Measurements from ENCODE around the gene SUSD5. TPM values are rescaled to one million over a fixed set of nuclear protein-coding genes. Genes with fewer than 3 reads are reported as not detected.

Gene SUSD5
- total and polyA plus RNA-seq, 2 of the 13 experiments (the other 11 are each of a cell fraction or from before 2014, with no cell fraction given) = not detected

- ChIA-PET CTCF (ENCODE audit: low intra/inter-chr PET ratio, low total read pairs) (no interaction called here), POLR2A (no interaction called here)
- Histone ChIP-seq H3K9ac (ENCODE audit: insufficient read depth, low read depth, low read length) (no peak overlapping the region), H3K4me2 (ENCODE audit: low read depth, low read length) (no peak overlapping the region), H3K4me1 (ENCODE audit: insufficient read depth, low read length) (peaks cover 17% of the 10 kb centered on the region), H3K27me3 (ENCODE audit: control insufficient read depth in 1 of 2, insufficient read depth in 2 of 2, low read length in 2 of 2) (peaks cover 0 to 8% of the 10 kb centered on the region in 2 experiments; a peak in 2 of 5 replicates), H4K20me1 (ENCODE audit: insufficient read depth, low read length) (no peaks in the 10 kb centered on the region), H3K36me3 (replicated peaks in 1 of 2; ENCODE audit: control insufficient read depth in 1 of 2, insufficient read depth in 2 of 2, low read length in 2 of 2) (no peaks in the 10 kb centered on the region), H3K9me3 (ENCODE audit: low read length) (no peaks in the 10 kb centered on the region), H3K4me3 (replicated peaks in 1 of 3; ENCODE audit: insufficient read depth in 1 of 3, low read depth in 2 of 3, low read length in 3 of 3) (no peak overlapping the region), H2AFZ (ENCODE audit: low read length) (no peak overlapping the region), H3K79me2 (ENCODE audit: insufficient read depth, low read length) (no peaks in the 10 kb centered on the region), H3K27ac (ENCODE audit: extremely low read length, insufficient read depth, low read length) (no peak overlapping the region)
- TF ChIP-seq CERS6 (CRISPR knock-in tag; IDR thresholded peaks at IDR 0.05) (no peak), RFXAP (CRISPR knock-in tag; IDR thresholded peaks at IDR 0.05; ENCODE audit: borderline replicate concordance) (no peak), RBM39 (IDR thresholded peaks at IDR 0.05; ENCODE audit: low read depth, low read length, poor library complexity, severe bottlenecking) (no peak), ZNF790 (CRISPR knock-in tag; IDR thresholded peaks at IDR 0.05; ENCODE audit: borderline replicate concordance) (no peak), STAT6 (CRISPR knock-in tag; IDR thresholded peaks at IDR 0.05; ENCODE audit: borderline replicate concordance) (no peak), ZNF782 (CRISPR knock-in tag; IDR thresholded peaks at IDR 0.05; ENCODE audit: borderline replicate concordance) (no peak), DNMT3B (CRISPR knock-in tag; conservative IDR thresholded peaks at IDR 0.05) (no peak), ZNF737 (CRISPR knock-in tag; IDR thresholded peaks at IDR 0.05; ENCODE audit: borderline replicate concordance) (no peak)
- DNase-seq (ENCODE audit: low spot score) = no peak
- ATAC-seq = no peak; the same call in 2 of the 3 replicates
- in situ Hi-C loops (cut with HindIII; ENCODE audit: extremely low pct_ligation_motif_present, low pct_unique_long_range_greater_than_20kb) (no loop called here), intact Hi-C loops (cut with micrococcal nuclease; ENCODE audit: unreplicated experiment) (no loop called here)
- no peak for FAIRE-seq
- no CpG with 5 or more reads among the region's 3 CpGs for WGBS (ENCODE audit: low lambda C conversion rate)
- BruUV-seq (replicated peaks) = no TSS peak
These were observed 17.4 kb downstream of the SUSD5 start for GRCh38 chr3:33201195-33201594.
